ENCODE data around the gene OR10G6. TPM values are rescaled to one million over a fixed set of nuclear protein-coding genes. Genes with fewer than 3 reads are reported as not detected.

OR10G6 gene
- total RNA-seq, 3 donors from 2014 or later: not detected

DNA sequence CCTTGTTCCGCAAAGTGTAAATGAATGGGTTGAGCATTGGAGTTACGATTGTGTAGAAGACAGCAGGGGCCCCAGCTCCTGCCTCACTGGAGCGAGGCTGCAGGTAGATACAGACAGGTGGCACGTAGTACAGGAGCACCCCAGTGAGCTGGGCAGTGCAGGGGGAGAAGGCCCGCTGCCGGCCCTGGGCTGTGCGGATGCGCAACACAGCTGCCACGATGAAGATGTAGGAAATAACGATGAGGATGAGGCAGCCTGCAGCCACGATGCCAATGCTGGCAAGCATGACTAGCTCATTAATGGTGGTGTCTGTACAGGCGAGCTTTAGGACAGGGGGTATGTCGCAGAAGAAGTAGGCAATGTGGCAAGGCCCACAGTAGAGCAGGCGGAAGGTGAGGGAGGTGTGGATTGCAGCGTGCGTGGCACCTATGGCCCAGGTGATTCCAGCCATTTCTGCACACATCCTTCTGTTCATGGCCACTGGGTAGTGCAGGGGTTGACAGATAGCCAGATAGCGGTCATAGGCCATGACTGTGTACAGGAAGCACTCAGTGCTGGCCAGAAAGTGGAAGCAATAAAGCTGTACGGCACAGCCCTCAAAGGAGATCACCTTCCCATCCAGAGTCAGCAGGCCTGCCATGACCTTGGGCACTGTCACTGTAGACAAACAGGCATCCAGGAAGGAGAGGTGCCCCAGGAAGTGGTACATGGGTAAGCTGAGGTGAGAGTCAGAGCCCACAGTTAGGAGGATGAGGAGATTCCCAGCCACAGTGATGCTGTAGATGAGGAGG is 18.0 kb downstream of the OR10G6 start:
- no peaks in the 10 kb centered on the region for H3K9me3 ChIP-seq
- H3K27me3 ChIP-seq: no peaks in the 10 kb centered on the region
- TF ChIP-seq, protein P1, sequence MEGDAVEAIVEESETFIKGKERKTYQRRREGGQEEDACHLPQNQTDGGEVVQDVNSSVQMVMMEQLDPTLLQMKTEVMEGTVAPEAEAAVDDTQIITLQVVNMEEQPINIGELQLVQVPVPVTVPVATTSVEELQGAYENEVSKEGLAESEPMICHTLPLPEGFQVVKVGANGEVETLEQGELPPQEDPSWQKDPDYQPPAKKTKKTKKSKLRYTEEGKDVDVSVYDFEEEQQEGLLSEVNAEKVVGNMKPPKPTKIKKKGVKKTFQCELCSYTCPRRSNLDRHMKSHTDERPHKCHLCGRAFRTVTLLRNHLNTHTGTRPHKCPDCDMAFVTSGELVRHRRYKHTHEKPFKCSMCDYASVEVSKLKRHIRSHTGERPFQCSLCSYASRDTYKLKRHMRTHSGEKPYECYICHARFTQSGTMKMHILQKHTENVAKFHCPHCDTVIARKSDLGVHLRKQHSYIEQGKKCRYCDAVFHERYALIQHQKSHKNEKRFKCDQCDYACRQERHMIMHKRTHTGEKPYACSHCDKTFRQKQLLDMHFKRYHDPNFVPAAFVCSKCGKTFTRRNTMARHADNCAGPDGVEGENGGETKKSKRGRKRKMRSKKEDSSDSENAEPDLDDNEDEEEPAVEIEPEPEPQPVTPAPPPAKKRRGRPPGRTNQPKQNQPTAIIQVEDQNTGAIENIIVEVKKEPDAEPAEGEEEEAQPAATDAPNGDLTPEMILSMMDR (IDR thresholded peaks at IDR 0.05): no peak
- TF ChIP-seq POLR2A (IDR thresholded peaks at IDR 0.05): no peak
- no peak for TF ChIP-seq POLR2AphosphoS5 (IDR thresholded peaks at IDR 0.05)
- H3K36me3 ChIP-seq: no peaks in the 10 kb centered on the region
- no peak for DNase-seq (ENCODE audit: low spot score in 2 of 2)
- H3K27ac ChIP-seq: no peak overlapping the region
- no peak overlapping the region for H3K4me3 ChIP-seq
- H3K4me1 ChIP-seq: no peaks in the 10 kb centered on the region
- intact Hi-C loops (cut with DNase I; ENCODE audit: low total_unique reads): no loop called here

DNA sequence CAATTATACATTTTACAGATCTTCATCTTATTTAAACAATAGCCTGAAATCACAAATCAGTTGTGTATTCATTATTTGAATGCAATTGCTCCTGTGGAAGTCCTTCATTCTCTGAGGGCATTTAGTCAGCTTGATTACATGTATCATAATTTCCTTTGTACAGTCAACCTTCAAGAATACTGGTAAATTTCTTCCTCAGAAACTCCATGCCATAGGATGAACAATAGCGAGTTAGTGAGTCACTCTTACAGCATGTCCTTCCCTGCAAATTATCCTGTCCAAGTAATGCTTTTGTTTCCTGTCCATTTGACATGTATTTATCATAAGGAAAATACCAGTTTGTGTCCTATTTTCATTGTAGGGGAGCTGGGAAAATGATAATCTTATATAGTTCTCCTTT is 21.1 kb downstream of the OR10G6 start:
- H3K27ac ChIP-seq: no peak overlapping the region
- intact Hi-C loops (cut with DNase I; ENCODE audit: low total_unique reads): loop anchor here (2.0 kb wide), 1 partner anchor 65 kb away; no protein-coding TSS in a partner anchor
- H3K36me3 ChIP-seq: no peaks in the 10 kb centered on the region
- no peak for DNase-seq (ENCODE audit: low spot score in 2 of 2)
- TF ChIP-seq POLR2AphosphoS5 (IDR thresholded peaks at IDR 0.05): no peak
- no peak for TF ChIP-seq POLR2A (IDR thresholded peaks at IDR 0.05)
- TF ChIP-seq, protein P1 (IDR thresholded peaks at IDR 0.05): no peak
- no peaks in the 10 kb centered on the region for H3K4me1 ChIP-seq
- H3K27me3 ChIP-seq: no peaks in the 10 kb centered on the region
- H3K4me3 ChIP-seq: no peak overlapping the region
- peaks cover 0 to 4% of the 10 kb centered on the region in 2 donors for H3K9me3 ChIP-seq

DNA sequence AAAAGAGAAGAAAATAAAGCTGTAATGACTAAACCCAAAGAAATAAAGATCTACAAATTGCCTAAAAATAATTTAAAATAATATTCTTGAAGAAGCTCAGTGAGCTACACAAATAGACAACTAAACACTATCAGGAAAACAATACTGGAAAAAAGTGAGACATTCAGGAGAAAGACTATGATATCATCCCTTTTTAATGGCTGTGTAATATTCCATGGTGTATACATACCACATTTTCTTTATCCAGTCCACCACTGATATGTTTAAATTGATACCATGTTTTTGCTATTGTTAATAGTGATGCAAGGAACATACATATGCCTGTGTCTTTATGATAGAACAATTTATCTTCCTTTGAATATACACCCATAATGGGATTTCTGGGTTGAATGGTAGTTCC is 38.2 kb downstream of the OR10G6 start:
- Histone ChIP-seq H3K36me3 (no peaks in the 10 kb centered on the region), H3K4me3 (no peak overlapping the region), H3K9me3 (peaks cover 0 to 10% of the 10 kb centered on the region in 2 donors), H3K4me1 (no peaks in the 10 kb centered on the region), H3K27ac (no peak overlapping the region), H3K27me3 (no peaks in the 10 kb centered on the region)
- TF ChIP-seq, protein P1 (IDR thresholded peaks at IDR 0.05): no peak
- TF ChIP-seq POLR2A (IDR thresholded peaks at IDR 0.05): no peak
- no peak for TF ChIP-seq POLR2AphosphoS5 (IDR thresholded peaks at IDR 0.05)
- no peak for DNase-seq (ENCODE audit: low spot score in 2 of 2)
- intact Hi-C loops (cut with DNase I; ENCODE audit: low total_unique reads): no loop called here

DNA sequence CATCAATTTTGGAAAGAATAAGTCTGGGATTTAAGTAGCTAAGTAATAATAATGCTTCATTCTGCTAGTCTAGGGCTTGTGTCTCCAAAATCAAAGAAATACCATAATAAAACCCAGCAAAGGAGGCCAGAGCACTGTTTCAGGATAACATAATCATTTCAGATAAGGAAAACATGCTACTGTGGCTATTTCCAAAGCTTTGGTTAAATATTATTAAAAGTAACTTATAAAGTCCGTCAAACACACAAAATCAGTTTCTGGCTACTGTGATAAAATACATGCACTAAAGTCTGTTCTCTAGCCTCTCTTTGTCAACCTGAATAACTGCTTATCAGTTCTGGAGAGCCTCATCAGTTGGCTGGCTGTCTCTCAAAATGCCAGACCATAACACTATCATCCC is 49.8 kb downstream of the OR10G6 start:
- no peaks in the 10 kb centered on the region for H3K36me3 ChIP-seq
- H3K4me3 ChIP-seq: no peak overlapping the region
- H3K27me3 ChIP-seq: no peaks in the 10 kb centered on the region
- TF ChIP-seq POLR2AphosphoS5 (IDR thresholded peaks at IDR 0.05): no peak
- TF ChIP-seq, protein P1 (IDR thresholded peaks at IDR 0.05): no peak
- no peak for TF ChIP-seq POLR2A (IDR thresholded peaks at IDR 0.05)
- intact Hi-C loops (cut with DNase I; ENCODE audit: low total_unique reads): no loop called here
- no peak overlapping the region for H3K27ac ChIP-seq
- DNase-seq (ENCODE audit: low spot score in 2 of 2): no peak
- no peaks in the 10 kb centered on the region for H3K4me1 ChIP-seq
- H3K9me3 ChIP-seq: no peaks in the 10 kb centered on the region

Other genes starting within 250 kb of the OR10G6 start
- not detected for gene OR6X1, start 240.6 kb downstream of the OR10G6 start, total RNA-seq
- not detected for gene OR6M1, start 188.8 kb downstream of the OR10G6 start, total RNA-seq
- not detected for gene TMEM225, start 109.5 kb downstream of the OR10G6 start, total RNA-seq
- gene OR8D4, start 93.0 kb downstream of the OR10G6 start, total RNA-seq: not detected
- gene OR4D5, start 55.5 kb downstream of the OR10G6 start, total RNA-seq: not detected
- not detected for gene OR6T1, start 51.3 kb downstream of the OR10G6 start, total RNA-seq
- not detected for gene OR10S1, start 17.4 kb downstream of the OR10G6 start, total RNA-seq
- gene OR10G4, start 17.8 kb upstream of the OR10G6 start, total RNA-seq: not detected
- gene OR10G9, start 27.9 kb upstream of the OR10G6 start, total RNA-seq: not detected
- not detected for gene OR10G8, start 31.6 kb upstream of the OR10G6 start, total RNA-seq
- not detected for gene OR10G7, start 46.2 kb upstream of the OR10G6 start, total RNA-seq
- 10 to 100 TPM; 28.0 to 64.5 (median 37.4) TPM for gene VWA5A, start 120.3 kb upstream of the OR10G6 start, total RNA-seq
- gene OR10D3, start 188.2 kb upstream of the OR10G6 start, total RNA-seq: not detected
- gene OR8G1, start 245.9 kb upstream of the OR10G6 start, total RNA-seq: not detected